Measurements from ENCODE around the gene TRIM52. TPM values are rescaled to one million over a fixed set of nuclear protein-coding genes. Genes with fewer than 3 reads are reported as not detected.

The TRIM52 gene
- total RNA-seq, 2 donors from 2014 or later, result 11.4 to 13.1 TPM

Small RNA genes lying within 50 kb of the gene (microRNA-seq; reads per million reads assigned to microRNA genes)
- 0.53 to 1.4 reads per million in 2 donors for gene MIR4638

Other genes starting within 250 kb of the TRIM52 start
- gene BTNL9, start 220.9 kb downstream of the TRIM52 start, total RNA-seq, result 1 to 10 TPM; 4.1 to 4.9 TPM
- not detected for gene OR2V1, start 130.0 kb downstream of the TRIM52 start, total RNA-seq
- gene OR2V2, start 113.6 kb downstream of the TRIM52 start, total RNA-seq, result not detected
- gene TRIM7, start 55.9 kb downstream of the TRIM52 start, total RNA-seq, result 10 to 100 TPM in 1 of 2 donors, 1 to 10 TPM in 1; 5.8 to 14.2 TPM
- 10 to 100 TPM; 21.5 to 32.0 TPM for gene TRIM41, start 37.9 kb downstream of the TRIM52 start, total RNA-seq
- gene RACK1, start 17.2 kb downstream of the TRIM52 start, total RNA-seq, result 1,000 to 10,000 TPM; 1,192 to 1,207 TPM
- not detected for gene OR4F3, start 106.1 kb upstream of the TRIM52 start, total RNA-seq